ENCODE measurements around the gene DOC2B.

- TF ChIP-seq CTCF (IDR thresholded peaks at IDR 0.05) (no peak), ETV6 (CRISPR knock-in tag; IDR thresholded peaks at IDR 0.05) (no peak), SMAD4 (CRISPR knock-in tag; IDR thresholded peaks at IDR 0.05) (no peak), PRRX2 (CRISPR knock-in tag; IDR thresholded peaks at IDR 0.05) (no peak), NR1H2 (CRISPR knock-in tag; IDR thresholded peaks at IDR 0.05) (no peak), E2F4 (CRISPR knock-in tag; IDR thresholded peaks at IDR 0.05; ENCODE audit: borderline replicate concordance, low read depth) (no peak), SMAD3 (CRISPR knock-in tag; IDR thresholded peaks at IDR 0.05; ENCODE audit: borderline replicate concordance) (no peak), MXD4 (CRISPR knock-in tag; IDR thresholded peaks at IDR 0.05; ENCODE audit: borderline replicate concordance) (no peak)
Measured at GRCh38 chr17:177762-178161, 3.7 kb downstream of the DOC2B start.
